SJCRH30 (cell line): ENCODE results near the gene SLITRK4. TPM values are rescaled to one million over a fixed set of nuclear protein-coding genes. Genes with fewer than 3 reads are reported as not detected.
A peak's percentile ranks its signal among the peaks of the same experiment; 100 is the strongest.

Experiments
- DNase-seq, 2 experiments: peaks; one replicate each; pipeline ENCODE4 v3.0.0-alpha.2; 2015 to 2020
- H3K27ac ChIP-seq: fragments of 250-450 bp; sonication (Bioruptor Pico); 2 replicates; pipeline ENCODE4 v1.5.1; 2020; ENCODE audit warnings: mild to moderate bottlenecking, moderate library complexity
- H3K27me3 ChIP-seq: fragments of 250-450 bp; sonication (Bioruptor Pico); 2 replicates; pipeline ENCODE4 v1.5.1; 2020; ENCODE audit warnings: mild to moderate bottlenecking, moderate library complexity
- H3K36me3 ChIP-seq: fragments of 250-450 bp; sonication (Bioruptor Pico); 2 replicates; pipeline ENCODE4 v1.5.1; 2020; ENCODE audit warnings: mild to moderate bottlenecking, moderate library complexity
- H3K4me1 ChIP-seq: fragments of 250-450 bp; sonication (Bioruptor Pico); 2 replicates; pipeline ENCODE4 v1.5.1; 2020; ENCODE audit warnings: mild to moderate bottlenecking, moderate library complexity
- H3K4me3 ChIP-seq: fragments of 250-450 bp; sonication (Bioruptor Pico); 2 replicates; pipeline ENCODE4 v1.5.1; 2020; ENCODE audit warnings: mild to moderate bottlenecking, moderate library complexity
- H3K9me3 ChIP-seq: fragments of 250-450 bp; sonication (Bioruptor Pico); replicated peaks from 2 replicates; pipeline ENCODE4 v1.5.1; 2020; ENCODE audit warnings: mild to moderate bottlenecking, moderate library complexity
- total RNA-seq: library from RNA; depleted of rRNA; stranded (reverse); fragments of >200 nt; shearing (Covaris generic); gene quantifications from 2 replicates; pipeline ENCODE4 v1.2.3, GENCODE V29; 2014; rRNA removed

The SLITRK4 gene
- total RNA-seq, 1 experiment from 2014 or later: 0.02 TPM

GRCh38 chrX:143632625-143633410 lies 3.1 kb downstream of the SLITRK4 start:
- Histone ChIP-seq H3K4me3 (no peak overlapping the region), H3K27ac (no peak overlapping the region), H3K27me3 (no peaks in the 10 kb centered on the region), H3K36me3 (no peaks in the 10 kb centered on the region), H3K4me1 (no peaks in the 10 kb centered on the region), H3K9me3 (no peaks in the 10 kb centered on the region)
- no peak for DNase-seq

GRCh38 chrX:143623657-143624056 lies 12.2 kb downstream of the SLITRK4 start:
- no peak overlapping the region for H3K4me3 ChIP-seq
- no peak overlapping the region for H3K27ac ChIP-seq
- no peak for DNase-seq
- no peaks in the 10 kb centered on the region for H3K36me3 ChIP-seq
- no peaks in the 10 kb centered on the region for H3K9me3 ChIP-seq
- no peaks in the 10 kb centered on the region for H3K27me3 ChIP-seq
- H3K4me1 ChIP-seq: no peaks in the 10 kb centered on the region

- no peaks in the 10 kb centered on the region for H3K4me1 ChIP-seq
- no peak overlapping the region for H3K27ac ChIP-seq
Observed at GRCh38 chrX:143621276-143621675, 14.6 kb downstream of the SLITRK4 start.

GRCh38 chrX:143615851-143616250 lies 20.1 kb downstream of the SLITRK4 start:
- DNase-seq: peak in 1 of 2 experiments; percentile 8
- Histone ChIP-seq H3K4me1 (no peaks in the 10 kb centered on the region), H3K4me3 (no peak overlapping the region), H3K9me3 (no peaks in the 10 kb centered on the region), H3K27ac (no peak overlapping the region), H3K27me3 (no peaks in the 10 kb centered on the region), H3K36me3 (no peaks in the 10 kb centered on the region)

More at GRCh38 chrX:143621276-143621675, 14.6 kb downstream of the SLITRK4 start:
- Histone ChIP-seq H3K4me3 (no peak overlapping the region), H3K36me3 (no peaks in the 10 kb centered on the region), H3K9me3 (no peaks in the 10 kb centered on the region), H3K27me3 (no peaks in the 10 kb centered on the region)
- DNase-seq: no peak

- no peaks in the 10 kb centered on the region for H3K9me3 ChIP-seq
- no peak overlapping the region for H3K4me3 ChIP-seq
- H3K36me3 ChIP-seq: no peaks in the 10 kb centered on the region
- no peak overlapping the region for H3K27ac ChIP-seq
- no peaks in the 10 kb centered on the region for H3K4me1 ChIP-seq
- H3K27me3 ChIP-seq: no peaks in the 10 kb centered on the region
- no peak for DNase-seq
Observed at GRCh38 chrX:143601809-143602208, 34.1 kb downstream of the SLITRK4 start.

GRCh38 chrX:143581240-143581639 lies 54.7 kb downstream of the SLITRK4 start:
- Histone ChIP-seq H3K36me3 (no peaks in the 10 kb centered on the region), H3K27ac (no peak overlapping the region), H3K4me3 (no peak overlapping the region), H3K27me3 (no peaks in the 10 kb centered on the region), H3K4me1 (no peaks in the 10 kb centered on the region), H3K9me3 (no peaks in the 10 kb centered on the region)
- DNase-seq: no peak

- Histone ChIP-seq H3K9me3 (no peaks in the 10 kb centered on the region), H3K27me3 (no peaks in the 10 kb centered on the region), H3K36me3 (no peaks in the 10 kb centered on the region), H3K27ac (no peak overlapping the region), H3K4me1 (no peaks in the 10 kb centered on the region), H3K4me3 (no peak overlapping the region)
- no peak for DNase-seq
Observed at GRCh38 chrX:143580266-143580665, 55.6 kb downstream of the SLITRK4 start.

Other genes starting within 250 kb of the SLITRK4 start
- not detected in 2 replicates for gene SPANXN3, start 118.6 kb downstream of the SLITRK4 start, total RNA-seq
- gene SPANXN2, start 84.7 kb upstream of the SLITRK4 start, total RNA-seq: not detected in 2 replicates
- 0.48 and 0.87 TPM in 2 replicates for gene UBE2NL, start 248.0 kb upstream of the SLITRK4 start, total RNA-seq